Midbrain (tissue), 1 donor: ENCODE data around the gene CRTC1.
A peak's percentile ranks its signal among the peaks of the same experiment; 100 is the strongest.

Experiments
- DNase-seq: peaks from one replicate; lab custom pipeline; 2025; lab: John Stamatoyannopoulos, UW

The CRTC1 gene

GRCh38 chr19:18745931-18746330, 62.5 kb downstream of the CRTC1 start:
- DNase-seq = no peak

- DNase-seq = no peak
Measured at GRCh38 chr19:18746401-18747325, 63.2 kb downstream of the CRTC1 start.

- no peak for DNase-seq
Measured at GRCh38 chr19:18749362-18750231, 66.1 kb downstream of the CRTC1 start.

GRCh38 chr19:18750295-18750970, 67.0 kb downstream of the CRTC1 start:
- DNase-seq = no peak

GRCh38 chr19:18751571-18751970, 68.1 kb downstream of the CRTC1 start:
- no peak for DNase-seq

GRCh38 chr19:18754501-18754900, 71.0 kb downstream of the CRTC1 start:
- no peak for DNase-seq

GRCh38 chr19:18756896-18757295, 73.4 kb downstream of the CRTC1 start:
- DNase-seq = no peak

- no peak for DNase-seq
Measured at GRCh38 chr19:18759304-18759994, 76.0 kb downstream of the CRTC1 start.

- no peak for DNase-seq
Measured at GRCh38 chr19:18759995-18760426, 76.5 kb downstream of the CRTC1 start.

GRCh38 chr19:18760440-18761383, 77.2 kb downstream of the CRTC1 start:
- no peak for DNase-seq

GRCh38 chr19:18761531-18762110, 78.1 kb downstream of the CRTC1 start:
- no peak for DNase-seq

GRCh38 chr19:18762125-18763023, 78.9 kb downstream of the CRTC1 start:
- DNase-seq = peak; percentile 33

- DNase-seq = no peak
Measured at GRCh38 chr19:18763674-18764590, 80.5 kb downstream of the CRTC1 start.

- DNase-seq = no peak
Measured at GRCh38 chr19:18764591-18765051, 81.1 kb downstream of the CRTC1 start.

- no peak for DNase-seq
Measured at GRCh38 chr19:18765224-18765623, 81.7 kb downstream of the CRTC1 start.

- DNase-seq = no peak
Measured at GRCh38 chr19:18768046-18768771, 84.7 kb downstream of the CRTC1 start.
